Endothelial cell of umbilical vein (primary cell): ENCODE data around the gene DMXL1. TPM values are rescaled to one million over a fixed set of nuclear protein-coding genes. Genes with fewer than 3 reads are reported as not detected.

Experiments used
- BruUV-seq: library from RNA; stranded (reverse); fragments of 400-500 nt; replicated peaks from 2 replicates; lab custom pipeline; 2021; lab: Mats Ljungman, UMichigan
- CTCF ChIA-PET: fragments of 300-600, 350-600 bp; sonication (Branson Sonifier 250); formaldehyde crosslinking; loops from one replicate; lab custom pipeline; 2021; ENCODE audit warnings: antibody characterized with exemption, inconsistent platforms; lab: Charles Lee
- POLR2A ChIA-PET: fragments of 300-600, 350-600 bp; sonication (Branson Sonifier 250); formaldehyde crosslinking; loops from one replicate; lab custom pipeline; 2021; ENCODE audit warnings: antibody characterized with exemption, inconsistent platforms; lab: Charles Lee
- DNase-seq: peaks from one replicate; pipeline ENCODE4 v3.0.0-alpha.2; 2011; ENCODE audit warnings: low read depth, low spot score
- FAIRE-seq: peaks from 2 replicates; lab custom pipeline; 2011; peaks lifted over from hg19 to GRCh38; lab: Jason Lieb, UNC
- H2AFZ ChIP-seq: 2 replicates; pipeline ENCODE4 v1.6.0; 2012; ENCODE audit warnings: low read depth, low read length, control low read depth, inconsistent platforms
- H3K27ac ChIP-seq: 2 replicates; pipeline ENCODE4 v1.5.1; 2011; ENCODE audit warnings: low read depth, mild to moderate bottlenecking, control low read depth, low read length, moderate library complexity; ENCODE audit not compliant: insufficient read depth
- H3K27me3 ChIP-seq, 2 experiments: 2 replicates each; pipeline versions ENCODE4 v1.6.0 to v1.6.1; 2011; ENCODE audit warnings: low read length in 2 of 2, mixed read lengths in 1 of 2; ENCODE audit not compliant: control insufficient read depth in 2 of 2, insufficient read depth in 2 of 2
- H3K36me3 ChIP-seq, 2 experiments: 2 replicates in 1 of 2; 3 replicates in 1 of 2; pipeline ENCODE4 v1.5.1; 2011; ENCODE audit warnings: low read length in 2 of 2, mild to moderate bottlenecking in 1 of 2, moderate library complexity in 1 of 2; ENCODE audit not compliant: control insufficient read depth in 2 of 2, insufficient read depth in 2 of 2; ENCODE audit errors: extremely low read depth in 1 of 2
- H3K4me1 ChIP-seq: 3 replicates; pipeline ENCODE4 v1.5.1; 2011; ENCODE audit warnings: mild to moderate bottlenecking, low read length; ENCODE audit not compliant: control insufficient read depth, insufficient read depth; ENCODE audit errors: extremely low read depth
- H3K4me2 ChIP-seq: 2 replicates; pipeline ENCODE4 v1.6.1; 2011; ENCODE audit warnings: low read length, control low read depth, mixed read lengths; ENCODE audit not compliant: insufficient read depth
- H3K4me3 ChIP-seq, 3 experiments: fragments of 200-600 bp in 1 of 3; sonication (generic), shearing (Covaris generic) in 1 of 3; replicated peaks in 1 of 3; 2 replicates each; pipeline ENCODE4 v1.5.1; 2011 to 2016; ENCODE audit warnings: control low read depth in 3 of 3, low read length in 3 of 3, mild to moderate bottlenecking in 2 of 3, inconsistent platforms in 1 of 3, low read depth in 1 of 3, moderate library complexity in 1 of 3; ENCODE audit not compliant: insufficient read depth in 1 of 3
- H3K79me2 ChIP-seq: 2 replicates; pipeline ENCODE4 v1.6.0; 2012; ENCODE audit warnings: low read length, inconsistent platforms; ENCODE audit not compliant: control insufficient read depth, insufficient read depth
- H3K9ac ChIP-seq: replicated peaks from 2 replicates; pipeline ENCODE3; 2011; ENCODE audit warnings: low read length, control low read depth; ENCODE audit not compliant: insufficient read depth; ENCODE audit errors: extremely low read depth
- H3K9me1 ChIP-seq: replicated peaks from 3 replicates; pipeline ENCODE4 v1.6.0; 2011; ENCODE audit warnings: mild to moderate bottlenecking, low read length; ENCODE audit not compliant: control insufficient read depth, insufficient read depth; ENCODE audit errors: extremely low read depth
- H3K9me3 ChIP-seq: replicated peaks from 2 replicates; pipeline ENCODE4 v1.5.1; 2012; ENCODE audit warnings: low read length, inconsistent platforms; ENCODE audit not compliant: control insufficient read depth, insufficient read depth
- H4K20me1 ChIP-seq: replicated peaks from 2 replicates; pipeline ENCODE3; 2011; ENCODE audit warnings: mild to moderate bottlenecking, low read length; ENCODE audit not compliant: control insufficient read depth, insufficient read depth; ENCODE audit errors: extremely low read depth
- EZH2 ChIP-seq: IDR thresholded peaks from 2 replicates; pipeline ENCODE4 v1.6.1; 2012; ENCODE audit warnings: borderline replicate concordance, low read depth, mild to moderate bottlenecking, moderate library complexity, low read length, inconsistent platforms; ENCODE audit not compliant: severe bottlenecking
- FOS ChIP-seq: IDR thresholded peaks from 2 replicates; pipeline ENCODE4 v1.6.1; 2011; ENCODE audit warnings: mild to moderate bottlenecking, low read length, moderate library complexity, borderline replicate concordance; ENCODE audit not compliant: insufficient read depth
- GATA2 ChIP-seq: IDR thresholded peaks from 2 replicates; pipeline ENCODE4 v1.7.0; 2011; ENCODE audit warnings: low read depth, mild to moderate bottlenecking, moderate library complexity, mixed read lengths, low read length; ENCODE audit not compliant: insufficient read length, insufficient read depth
- JUN ChIP-seq: IDR thresholded peaks from 2 replicates; pipeline ENCODE4 v1.6.1; 2011; ENCODE audit warnings: borderline replicate concordance, low read depth; ENCODE audit not compliant: insufficient read length, insufficient read depth
- MYC ChIP-seq: IDR thresholded peaks from one replicate; pipeline ENCODE4 v1.6.1; 2011; ENCODE audit warnings: mild to moderate bottlenecking, low read depth, low read length
- POLR2A ChIP-seq: IDR thresholded peaks from 2 replicates; pipeline ENCODE4 v1.6.1; 2012; ENCODE audit warnings: low read depth, mild to moderate bottlenecking, control low read depth, low read length
- POLR2AphosphoS5 ChIP-seq: IDR thresholded peaks from 2 replicates; pipeline ENCODE4 v1.6.1; 2012; ENCODE audit warnings: low read depth, mild to moderate bottlenecking, control low read depth, low read length, moderate library complexity; ENCODE audit not compliant: insufficient read depth
- dilution Hi-C: fragments of 300-500 bp; cut with MboI; formaldehyde crosslinking; loops from one replicate; pipeline ENCODE4 v1.15.0; 2019; ENCODE audit warnings: low sequenced_read_pairs; ENCODE audit not compliant: extremely low pct_ligation_motif_present
- intact Hi-C: fragments of 100-400 bp; cut with micrococcal nuclease; formaldehyde crosslinking; loops from one replicate; pipeline ENCODE4 v1.10.0; 2022
- polyA plus RNA-seq, 4 experiments: library from polyadenylated mRNA; depleted of rRNA in 3 of 4; stranded (reverse) in 3 of 4; unstranded in 1 of 4; fragments of >200 nt; gene quantifications; 2 replicates each; pipeline versions ENCODE4 v1.2.1 to v1.2.3, GENCODE V29; 2011 to 2012; ENCODE audit warnings: missing spikeins in 1 of 4
- total RNA-seq: library from RNA; stranded (reverse); gene quantifications from 2 replicates; pipeline ENCODE4 v1.2.3, GENCODE V29; 2021
- TF ChIP-seq, protein P1 (sequence below): IDR thresholded peaks from 2 replicates; pipeline ENCODE4 v1.6.1; 2011; ENCODE audit not compliant: insufficient read depth, insufficient read length
- TF ChIP-seq, protein P2 (sequence below), 2 donors: IDR thresholded peaks; 1 replicate in 1 of 2; 2 replicates in 1 of 2; pipeline ENCODE4 v1.5.1; 2011; ENCODE audit warnings: low read length in 2 of 2, mild to moderate bottlenecking in 2 of 2, moderate library complexity in 2 of 2, control low read depth in 1 of 2, inconsistent platforms in 1 of 2, low read depth in 1 of 2; ENCODE audit not compliant: insufficient read depth in 1 of 2; ENCODE audit errors: extremely low read depth in 1 of 2

The DMXL1 gene
- total and polyA plus RNA-seq, 2 donors (not counting 3 experiments of a cell fraction or from before 2014, with no cell fraction given): 5.4 to 24.7 TPM

DNA sequence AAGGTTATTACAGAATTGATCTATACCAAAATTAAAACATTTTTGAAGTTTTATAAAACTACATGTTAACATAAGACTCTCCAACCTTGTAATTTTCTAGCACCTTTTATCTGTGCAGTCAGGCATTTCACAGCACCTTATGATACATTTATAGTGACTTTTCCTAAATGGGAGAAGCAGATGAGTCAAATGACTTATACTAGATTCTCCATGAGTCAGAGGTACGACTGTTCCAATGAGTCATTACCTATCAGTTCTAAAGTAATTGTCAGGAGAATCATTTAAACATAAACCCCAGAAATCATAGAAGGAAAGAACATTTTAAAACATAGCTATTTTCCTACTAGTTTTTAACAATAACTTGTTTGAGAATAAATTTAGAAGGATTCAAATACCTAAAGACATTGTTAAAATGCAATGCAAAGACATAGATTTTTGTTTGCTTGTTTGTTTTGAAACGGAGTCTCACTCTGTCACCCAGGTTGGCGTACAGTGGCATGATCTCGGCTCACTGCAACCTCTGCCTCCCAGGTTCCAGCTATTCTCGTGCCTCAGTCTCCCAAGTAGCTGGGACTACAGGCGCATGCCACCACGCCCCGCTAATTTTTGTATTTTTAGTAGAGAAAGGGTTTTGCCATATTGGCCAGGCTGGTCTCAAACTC is 34.7 kb upstream of the DMXL1 start:
- DNase-seq: peak; percentile 11
- Histone ChIP-seq H3K4me1 (no peaks in the 10 kb centered on the region), H2AFZ (no peak overlapping the region), H3K4me3 (no peak overlapping the region), H3K79me2 (no peaks in the 10 kb centered on the region), H3K9ac (no peak overlapping the region), H3K9me3 (no peaks in the 10 kb centered on the region), H3K36me3 (no peaks in the 10 kb centered on the region), H3K27ac (no peak overlapping the region), H3K27me3 (no peaks in the 10 kb centered on the region), H4K20me1 (no peaks in the 10 kb centered on the region), H3K9me1 (no peaks in the 10 kb centered on the region), H3K4me2 (no peak overlapping the region)
- dilution Hi-C loops (no loop called here), intact Hi-C loops (no loop called here)
- no TSS peak for BruUV-seq
- no peak for FAIRE-seq
- POLR2A ChIA-PET: no interaction called here
- CTCF ChIA-PET: interaction anchor here (1.0 kb wide), 1 partner anchor 24 kb away, joined by 4 read pairs; no protein-coding TSS in a partner anchor
- TF ChIP-seq GATA2: no peak
- TF ChIP-seq, protein P1, sequence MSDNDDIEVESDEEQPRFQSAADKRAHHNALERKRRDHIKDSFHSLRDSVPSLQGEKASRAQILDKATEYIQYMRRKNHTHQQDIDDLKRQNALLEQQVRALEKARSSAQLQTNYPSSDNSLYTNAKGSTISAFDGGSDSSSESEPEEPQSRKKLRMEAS: no peak
- peak; percentile 39 for TF ChIP-seq JUN
- TF ChIP-seq, protein P2, sequence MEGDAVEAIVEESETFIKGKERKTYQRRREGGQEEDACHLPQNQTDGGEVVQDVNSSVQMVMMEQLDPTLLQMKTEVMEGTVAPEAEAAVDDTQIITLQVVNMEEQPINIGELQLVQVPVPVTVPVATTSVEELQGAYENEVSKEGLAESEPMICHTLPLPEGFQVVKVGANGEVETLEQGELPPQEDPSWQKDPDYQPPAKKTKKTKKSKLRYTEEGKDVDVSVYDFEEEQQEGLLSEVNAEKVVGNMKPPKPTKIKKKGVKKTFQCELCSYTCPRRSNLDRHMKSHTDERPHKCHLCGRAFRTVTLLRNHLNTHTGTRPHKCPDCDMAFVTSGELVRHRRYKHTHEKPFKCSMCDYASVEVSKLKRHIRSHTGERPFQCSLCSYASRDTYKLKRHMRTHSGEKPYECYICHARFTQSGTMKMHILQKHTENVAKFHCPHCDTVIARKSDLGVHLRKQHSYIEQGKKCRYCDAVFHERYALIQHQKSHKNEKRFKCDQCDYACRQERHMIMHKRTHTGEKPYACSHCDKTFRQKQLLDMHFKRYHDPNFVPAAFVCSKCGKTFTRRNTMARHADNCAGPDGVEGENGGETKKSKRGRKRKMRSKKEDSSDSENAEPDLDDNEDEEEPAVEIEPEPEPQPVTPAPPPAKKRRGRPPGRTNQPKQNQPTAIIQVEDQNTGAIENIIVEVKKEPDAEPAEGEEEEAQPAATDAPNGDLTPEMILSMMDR (IDR thresholded peaks at IDR 0.05; ENCODE audit: extremely low read depth in 1 of 2, insufficient read depth in 1 of 2, low read depth in 1 of 2, low read length in 2 of 2): no peak
- TF ChIP-seq POLR2A: no peak
- no peak for TF ChIP-seq EZH2
- peak; percentile 91 for TF ChIP-seq FOS
- TF ChIP-seq MYC: no peak
- TF ChIP-seq POLR2AphosphoS5: no peak
